Erythroblast (primary cell): Measurements from ENCODE around the gene UBE2F.
"Not testable (repeated sequence)": the region's sequence is repeated elsewhere in the genome, so short reads cannot be mapped to it uniquely, and the experiment has no call there.

Experiments used
- DNase-seq, 2 experiments: peaks; one replicate each; lab custom pipeline; 2025; lab: John Stamatoyannopoulos, UW
- GATA1 ChIP-seq: IDR thresholded peaks from 2 replicates; pipeline ENCODE4 v1.6.1; 2011; ENCODE audit warnings: low read depth, mild to moderate bottlenecking, control low read depth, low read length, moderate library complexity
- POLR2A ChIP-seq: IDR thresholded peaks from 2 replicates; pipeline ENCODE4 v1.6.1; 2011; ENCODE audit warnings: mild to moderate bottlenecking, low read length

UBE2F gene

GRCh38 chr2:237978058-237978712 lies 11.4 kb downstream of the UBE2F start:
- DNase-seq = peak; percentile 77 to 78

GRCh38 chr2:237979331-237979730 lies 12.5 kb downstream of the UBE2F start:
- peak in 1 of 2 experiments; percentile 10 for DNase-seq
- TF ChIP-seq POLR2A (no peak), GATA1 (no peak)

More at GRCh38 chr2:237978058-237978712, 11.4 kb downstream of the UBE2F start:
- TF ChIP-seq GATA1 (no peak), POLR2A (no peak)

GRCh38 chr2:237980087-237980486 lies 13.3 kb downstream of the UBE2F start:
- TF ChIP-seq POLR2A (no peak), GATA1 (no peak)

GRCh38 chr2:237980751-237981150 lies 13.9 kb downstream of the UBE2F start:
- TF ChIP-seq GATA1 = no peak
- no peak for TF ChIP-seq POLR2A
- DNase-seq = no peak

More at GRCh38 chr2:237980087-237980486, 13.3 kb downstream of the UBE2F start:
- no peak for DNase-seq

GRCh38 chr2:237981621-237982020 lies 14.8 kb downstream of the UBE2F start:
- not testable (repeated sequence) for DNase-seq

- no peak for DNase-seq
- no peak for TF ChIP-seq POLR2A
- no peak for TF ChIP-seq GATA1
Observed at GRCh38 chr2:237982039-237982725, 15.4 kb downstream of the UBE2F start.

GRCh38 chr2:237983922-237984321 lies 17.1 kb downstream of the UBE2F start:
- DNase-seq = no peak
- TF ChIP-seq POLR2A (no peak), GATA1 (no peak)

- DNase-seq = peak in 1 of 2 experiments; percentile 21
- TF ChIP-seq POLR2A (no peak), GATA1 (no peak)
Observed at GRCh38 chr2:237987268-237987667, 20.5 kb downstream of the UBE2F start.

GRCh38 chr2:237993701-237994100 lies 26.9 kb downstream of the UBE2F start:
- no peak for DNase-seq
- no peak for TF ChIP-seq POLR2A
- no peak for TF ChIP-seq GATA1

GRCh38 chr2:237995036-237995435 lies 28.2 kb downstream of the UBE2F start:
- DNase-seq = peak; percentile 75 to 94
- TF ChIP-seq POLR2A (peak; percentile 36), GATA1 (no peak)

- DNase-seq = peak; percentile 39 to 56
- TF ChIP-seq GATA1 = no peak
Observed at GRCh38 chr2:237996021-237996593, 29.3 kb downstream of the UBE2F start.

GRCh38 chr2:237997521-237997920 lies 30.7 kb downstream of the UBE2F start:
- DNase-seq = no peak
- TF ChIP-seq POLR2A = no peak
- TF ChIP-seq GATA1 = no peak

GRCh38 chr2:237998530-237998929 lies 31.7 kb downstream of the UBE2F start:
- TF ChIP-seq GATA1 (no peak), POLR2A (no peak)
- peak; percentile 33 to 38 for DNase-seq

- no peak for DNase-seq
- TF ChIP-seq POLR2A (no peak), GATA1 (no peak)
Observed at GRCh38 chr2:238003234-238004031, 36.6 kb downstream of the UBE2F start.
